ENCODE results near the gene EPHX1.

The EPHX1 gene

DNA sequence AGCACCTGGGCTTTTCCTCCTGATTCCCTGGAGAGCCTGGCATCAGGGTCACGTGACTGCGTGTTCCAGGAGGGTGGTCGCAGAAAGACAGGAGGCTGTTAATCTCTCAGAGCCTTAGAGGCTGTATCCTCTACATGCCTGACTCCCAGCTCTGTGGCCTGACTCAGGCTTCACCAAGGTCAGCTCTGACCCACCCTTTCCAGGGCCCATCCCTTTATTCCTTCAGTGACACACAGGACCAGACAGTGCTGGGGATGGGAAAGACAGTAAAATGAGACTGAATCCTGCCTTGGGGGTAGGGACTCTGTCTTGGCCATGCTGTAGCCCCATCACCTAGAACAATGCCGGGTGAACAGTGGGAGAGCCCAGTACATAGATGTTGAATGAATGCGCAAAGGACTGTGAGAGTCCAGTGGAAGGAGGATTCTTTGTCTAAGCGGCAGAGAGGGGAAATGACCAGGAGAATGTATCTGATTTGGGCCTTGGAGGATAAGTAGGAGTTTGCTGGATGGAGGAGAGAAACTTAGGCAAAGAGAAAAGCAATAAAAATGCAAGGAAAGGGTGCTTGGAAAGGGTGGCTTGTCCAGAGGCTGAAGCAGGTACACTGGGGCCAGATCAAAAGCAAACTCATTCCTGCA is 33.0 kb downstream of the EPHX1 start:
- DNase-seq (ENCODE audit: low spot score), result no peak

DNA sequence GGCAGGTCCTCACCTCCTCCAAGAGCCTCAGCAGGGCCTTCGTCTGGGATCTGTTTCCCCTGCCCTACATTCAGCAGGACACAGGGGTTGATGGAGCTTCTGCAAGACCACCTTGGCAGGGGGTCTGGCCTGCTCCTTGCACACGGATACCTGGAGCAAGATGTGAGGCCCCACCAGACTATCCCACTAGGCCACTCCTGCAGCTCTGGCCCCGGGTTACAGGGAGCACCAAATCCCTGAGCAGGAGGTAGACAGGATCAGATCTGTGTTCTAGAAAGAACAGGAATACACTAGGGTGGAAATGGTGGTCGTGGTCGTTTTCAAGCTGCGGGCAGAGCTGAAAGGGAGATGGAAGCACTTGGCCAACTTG is 33.5 kb downstream of the EPHX1 start:
- DNase-seq (ENCODE audit: low spot score), result no peak

DNA sequence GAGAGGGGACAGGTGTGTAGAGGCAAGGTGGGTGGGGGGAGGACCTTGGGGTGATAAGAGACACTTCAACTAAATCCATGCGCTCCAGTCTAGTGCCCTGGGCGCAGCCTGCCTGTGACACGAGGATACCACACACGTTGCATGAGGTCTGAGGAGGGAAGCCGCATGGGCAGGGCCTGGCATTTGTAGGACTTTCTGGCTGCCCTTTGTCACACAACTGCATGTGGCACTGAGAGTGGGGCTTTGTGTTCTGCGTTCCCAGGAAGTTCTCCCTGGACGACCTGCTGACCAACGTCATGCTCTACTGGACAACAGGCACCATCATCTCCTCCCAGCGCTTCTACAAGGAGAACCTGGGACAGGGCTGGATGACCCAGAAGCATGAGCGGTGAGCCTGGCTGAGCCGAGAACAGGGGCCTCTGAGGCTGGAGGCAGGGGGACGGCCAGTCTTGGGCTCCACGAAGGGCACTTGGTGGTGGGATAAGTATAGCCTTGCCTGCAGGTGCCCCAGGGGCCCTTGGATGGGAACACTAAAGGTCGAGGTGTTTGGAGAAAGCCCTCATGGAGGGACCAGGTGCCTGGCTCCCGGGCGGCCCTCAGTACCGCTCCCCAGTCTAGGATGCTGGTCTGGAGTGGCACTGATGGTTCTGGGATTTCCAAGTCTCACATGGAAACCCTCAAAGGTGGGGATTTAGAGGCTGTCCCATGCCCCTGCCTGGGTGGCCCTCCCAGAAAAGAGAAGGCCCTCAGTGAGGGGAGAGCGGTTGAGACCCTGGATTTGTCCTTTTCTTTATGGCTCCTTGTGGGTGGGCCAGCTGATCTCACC is 34.5 kb downstream of the EPHX1 start:
- DNase-seq (ENCODE audit: low spot score), result no peak

DNA sequence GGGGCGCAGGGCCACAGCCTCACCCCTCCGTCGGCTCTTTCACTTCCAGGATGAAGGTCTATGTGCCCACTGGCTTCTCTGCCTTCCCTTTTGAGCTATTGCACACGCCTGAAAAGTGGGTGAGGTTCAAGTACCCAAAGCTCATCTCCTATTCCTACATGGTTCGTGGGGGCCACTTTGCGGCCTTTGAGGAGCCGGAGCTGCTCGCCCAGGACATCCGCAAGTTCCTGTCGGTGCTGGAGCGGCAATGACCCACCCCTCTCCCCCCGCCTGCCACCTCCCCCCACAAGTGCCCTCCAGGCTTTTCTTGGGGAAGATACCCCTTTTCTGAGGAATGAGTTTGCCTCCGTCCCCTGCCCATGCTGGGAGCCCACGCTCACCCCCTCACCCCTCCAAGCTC is 35.2 kb downstream of the EPHX1 start:
- DNase-seq (ENCODE audit: low spot score), result no peak

DNA sequence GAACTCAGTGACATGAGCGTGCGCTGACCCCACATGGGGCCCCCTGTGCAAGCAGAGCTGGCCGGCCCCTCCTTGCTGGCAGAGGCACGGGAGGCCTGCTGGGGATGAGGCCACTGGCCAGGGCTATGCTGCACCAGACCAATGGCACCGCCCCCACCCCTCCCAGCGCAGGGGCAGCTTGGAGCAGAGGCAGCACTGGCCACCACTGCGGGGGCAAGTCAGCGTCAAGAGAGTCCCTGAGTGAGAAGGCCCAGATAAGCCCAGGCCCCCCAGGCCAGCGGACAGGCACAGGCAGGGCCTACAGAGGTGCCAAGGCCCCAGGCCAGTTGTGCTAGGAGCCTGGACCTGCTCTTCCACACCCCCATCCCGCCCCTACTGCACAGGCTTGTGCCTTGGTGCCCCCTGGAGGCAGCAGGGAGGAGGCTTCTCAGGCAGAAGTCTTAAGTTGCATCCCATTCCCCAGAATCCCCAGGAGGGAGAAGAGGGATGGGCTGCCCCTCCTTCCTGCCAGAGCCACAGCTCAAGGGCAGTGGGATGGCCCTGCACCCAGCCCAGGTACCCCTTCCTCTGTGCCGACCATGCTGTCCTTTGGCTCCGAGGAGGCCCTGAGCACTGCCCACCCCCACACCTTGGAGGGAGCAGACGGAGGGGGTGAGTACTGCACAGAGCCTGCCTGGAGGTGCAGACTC is 35.8 kb downstream of the EPHX1 start:
- peak; percentile 25 for DNase-seq (ENCODE audit: low spot score)

DNA sequence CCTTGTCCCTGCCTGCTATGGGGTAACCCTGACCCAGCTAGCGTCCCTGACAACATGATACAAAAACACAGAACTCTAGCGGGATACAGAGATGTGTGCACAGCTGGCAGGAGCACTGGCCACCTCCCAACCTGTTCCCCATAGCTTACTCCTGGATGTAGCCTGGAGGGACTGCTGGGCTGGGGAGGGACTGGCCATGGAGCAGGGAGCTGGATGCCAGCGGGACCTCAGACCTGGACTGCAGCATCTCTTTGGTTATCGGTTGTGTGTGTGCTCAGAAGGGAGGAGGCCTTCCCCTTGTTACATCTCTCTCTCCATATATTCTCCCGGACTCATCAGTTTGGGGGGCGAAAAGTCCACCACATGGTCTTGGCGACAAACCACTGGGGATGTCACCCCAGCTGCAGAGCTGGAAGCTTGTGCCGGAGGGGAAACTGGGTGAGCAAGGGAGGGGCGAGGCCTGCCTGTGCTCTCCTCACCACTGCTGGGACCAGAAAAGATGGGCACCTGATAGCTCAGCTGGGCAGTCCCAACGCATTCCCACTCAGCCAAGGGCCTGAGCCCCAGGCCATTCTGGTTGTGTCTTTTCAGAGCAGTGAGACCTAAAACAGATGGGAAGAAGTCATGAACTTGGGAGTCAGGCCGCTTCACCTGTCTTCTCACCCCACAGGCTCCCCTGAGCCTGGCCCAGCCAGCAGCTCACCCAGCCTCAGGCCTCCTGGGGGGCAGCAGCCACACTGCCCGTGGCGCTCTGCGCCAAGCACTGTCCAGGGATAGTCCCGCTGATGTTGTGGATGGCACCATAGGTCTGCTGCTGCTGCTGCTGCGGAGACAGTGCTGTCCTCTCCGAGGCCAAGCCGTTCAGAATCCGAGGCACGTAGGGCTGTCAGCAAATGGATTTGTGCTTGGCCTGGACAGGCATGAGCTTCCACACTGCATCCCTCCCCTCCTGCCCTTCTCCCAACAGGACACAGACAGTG is 36.7 kb downstream of the EPHX1 start:
- DNase-seq (ENCODE audit: low spot score), result no peak

DNA sequence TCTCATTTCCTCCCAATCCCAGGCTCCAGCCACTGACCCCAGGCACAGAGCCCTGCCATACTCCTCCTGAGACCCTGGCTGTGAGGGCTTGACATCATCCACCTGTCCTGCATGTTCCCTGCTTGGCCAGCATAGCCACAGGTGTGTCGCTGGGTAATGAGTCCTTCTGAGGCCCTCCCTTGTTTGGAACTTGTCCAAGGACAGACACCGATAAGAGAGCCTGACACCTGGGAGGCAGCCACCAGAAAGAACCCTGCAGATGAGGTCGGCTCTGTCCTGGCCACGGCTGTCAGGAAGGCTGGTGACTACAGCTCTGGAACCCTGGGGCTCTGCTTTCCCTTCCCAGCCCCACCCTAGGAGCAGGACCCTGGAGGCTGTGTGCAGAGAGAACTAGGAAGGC is 37.7 kb downstream of the EPHX1 start:
- no peak for DNase-seq (ENCODE audit: low spot score)

DNA sequence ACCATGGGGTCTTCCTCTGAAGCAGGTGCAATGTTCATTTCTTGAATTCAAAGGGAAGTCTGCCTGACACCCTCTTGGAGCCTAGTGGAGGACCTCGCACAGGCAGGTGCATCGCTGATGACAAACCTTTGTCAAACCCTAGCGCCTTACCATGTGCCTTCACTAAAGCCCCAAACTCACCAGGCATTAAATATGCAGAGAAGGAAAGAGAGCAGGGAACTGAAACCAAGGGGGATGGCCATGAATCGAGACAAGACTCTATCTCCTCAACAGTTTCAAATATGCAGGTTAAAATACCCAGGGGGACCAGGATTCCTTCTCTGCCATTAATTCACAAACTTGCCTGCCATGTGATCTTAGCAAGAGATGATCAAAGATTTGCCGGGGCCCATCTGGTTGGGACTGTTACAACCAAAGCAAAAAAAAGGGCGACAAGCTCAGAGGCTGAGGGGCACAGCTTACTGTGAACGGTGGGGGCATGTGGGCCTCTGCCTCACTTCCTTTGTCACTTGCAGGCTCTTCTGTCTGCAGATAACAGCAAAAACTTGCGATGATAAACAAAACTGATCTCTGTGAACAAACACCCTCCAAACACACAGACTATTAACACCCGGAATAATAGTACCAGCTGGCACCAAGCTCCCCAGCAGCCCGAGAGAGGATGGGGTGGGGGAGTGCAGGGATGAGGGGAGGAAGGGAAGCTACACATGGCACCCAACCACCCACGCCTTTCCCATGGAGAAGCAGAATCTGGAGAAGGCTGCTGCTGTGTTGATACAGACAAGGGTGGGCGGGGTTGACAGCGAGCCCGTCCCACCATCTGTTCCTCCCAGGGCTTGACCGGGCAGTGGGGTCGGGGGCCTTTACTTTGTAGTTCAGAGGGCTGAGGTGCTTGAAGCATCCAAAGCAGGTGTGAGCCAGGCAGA is 38.4 kb downstream of the EPHX1 start:
- no peak for DNase-seq (ENCODE audit: low spot score)

DNA sequence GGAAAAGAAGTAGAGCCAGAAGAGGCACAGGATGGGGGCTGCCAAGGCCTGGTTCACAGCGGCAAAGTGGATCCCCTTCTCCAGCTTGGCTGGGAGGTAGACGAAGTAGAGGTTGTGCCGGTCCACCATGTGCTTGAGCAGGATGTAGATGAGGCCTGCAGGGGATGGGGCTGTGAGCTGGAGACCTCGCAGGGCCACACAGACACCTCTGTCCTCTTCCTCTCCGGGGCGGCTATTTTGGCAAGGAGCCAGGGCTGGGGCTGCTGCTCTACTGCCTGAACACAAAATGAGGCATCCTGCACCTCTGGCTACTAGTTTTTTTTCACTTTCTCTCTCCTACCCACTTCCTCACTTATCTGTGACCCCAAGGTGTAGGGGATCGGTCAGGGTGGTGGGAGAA is 40.0 kb downstream of the EPHX1 start:
- DNase-seq (ENCODE audit: low spot score), result no peak

DNA sequence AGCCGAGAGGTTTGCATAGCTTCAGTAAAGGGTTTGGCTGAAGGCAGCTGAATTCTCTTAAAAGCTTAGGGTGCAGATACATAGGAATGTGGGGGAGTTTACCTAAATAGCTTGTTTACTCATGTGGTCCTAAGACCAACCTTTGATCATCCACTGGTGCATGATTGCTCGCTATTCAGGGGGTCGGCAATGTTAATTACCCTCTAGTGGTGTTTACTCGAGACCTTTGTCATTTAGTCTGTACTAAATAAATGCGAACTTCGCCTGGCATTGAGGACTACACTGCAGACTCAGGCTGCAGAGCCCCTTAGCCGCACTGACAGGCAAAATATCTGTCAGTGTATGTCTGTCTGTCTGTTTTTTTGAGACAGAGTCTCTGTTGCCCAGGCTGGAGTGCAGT is 40.4 kb downstream of the EPHX1 start:
- DNase-seq (ENCODE audit: low spot score), result no peak

DNA sequence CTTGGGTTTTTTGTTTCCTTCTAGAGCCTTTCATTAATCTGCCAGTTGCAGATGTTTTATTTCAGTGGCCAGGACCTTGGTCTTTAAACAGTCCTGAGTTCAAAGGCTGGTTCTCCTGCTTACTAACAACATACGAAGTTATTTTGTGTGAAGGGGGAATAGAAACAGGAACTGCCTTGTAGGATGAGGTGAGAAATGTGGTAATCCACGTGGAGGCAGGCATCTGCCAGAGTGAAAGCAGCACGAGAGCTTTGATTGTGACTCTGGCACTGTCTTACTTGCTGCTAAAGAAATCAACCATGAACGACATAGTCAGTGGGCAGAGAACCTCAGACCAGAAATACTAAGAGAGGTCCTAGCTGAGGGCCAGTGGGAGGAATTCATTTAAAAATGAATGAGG is 41.9 kb downstream of the EPHX1 start:
- DNase-seq (ENCODE audit: low spot score), result no peak

DNA sequence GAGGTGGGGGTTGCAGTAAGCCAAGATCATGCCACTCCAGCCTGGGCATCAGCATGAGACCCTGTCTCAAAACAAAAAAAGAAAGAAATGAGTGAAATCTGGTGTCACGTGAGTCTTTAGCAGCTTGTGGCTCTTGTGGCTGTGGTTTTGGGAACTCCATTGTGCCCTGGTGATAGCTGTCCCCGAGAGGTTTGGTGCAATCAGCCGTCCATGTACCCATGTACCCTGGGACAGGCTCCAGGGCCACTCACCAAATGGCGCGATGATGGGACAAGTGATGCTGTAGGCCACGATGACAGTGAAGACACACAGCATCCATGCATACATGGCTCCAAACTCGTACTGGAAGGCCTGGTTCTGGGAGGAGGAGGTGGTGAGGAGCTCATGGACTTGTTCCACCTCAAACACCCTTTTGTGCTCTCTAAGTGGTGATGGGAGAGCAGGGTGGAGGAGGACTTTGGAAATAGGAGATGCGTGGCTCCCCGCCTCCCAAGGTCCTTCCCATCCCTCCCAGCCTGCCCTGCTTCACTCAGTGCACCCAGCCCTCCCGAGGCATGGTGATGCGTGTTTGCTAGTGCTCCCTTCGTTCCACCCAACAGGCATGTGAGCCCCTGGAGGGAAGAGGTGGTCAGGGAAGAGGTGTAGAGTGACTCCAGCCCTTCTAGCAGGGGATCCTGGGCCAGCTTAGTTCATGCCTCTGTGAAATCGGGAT is 42.6 kb downstream of the EPHX1 start:
- no peak for DNase-seq (ENCODE audit: low spot score)

DNA sequence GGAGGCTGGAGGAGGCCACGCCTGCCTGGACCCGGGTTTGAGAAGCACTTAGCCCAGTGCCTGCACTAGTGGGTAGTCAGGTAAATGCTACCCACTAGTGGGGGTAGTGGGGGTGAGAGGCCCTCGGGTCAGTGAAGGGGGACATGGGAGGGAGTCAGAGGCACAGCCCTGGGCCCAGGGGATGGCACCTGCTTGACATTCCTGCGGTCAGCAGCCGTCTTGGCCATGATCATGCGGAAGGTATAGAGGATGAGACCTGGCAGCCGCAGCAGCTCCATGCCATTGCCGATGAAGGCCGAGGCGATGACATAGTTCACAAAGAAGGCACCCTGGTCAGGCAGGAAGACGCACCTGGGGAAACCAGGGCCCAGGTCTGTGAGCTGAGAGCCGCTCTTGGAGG is 43.5 kb downstream of the EPHX1 start:
- no peak for DNase-seq (ENCODE audit: low spot score)

DNA sequence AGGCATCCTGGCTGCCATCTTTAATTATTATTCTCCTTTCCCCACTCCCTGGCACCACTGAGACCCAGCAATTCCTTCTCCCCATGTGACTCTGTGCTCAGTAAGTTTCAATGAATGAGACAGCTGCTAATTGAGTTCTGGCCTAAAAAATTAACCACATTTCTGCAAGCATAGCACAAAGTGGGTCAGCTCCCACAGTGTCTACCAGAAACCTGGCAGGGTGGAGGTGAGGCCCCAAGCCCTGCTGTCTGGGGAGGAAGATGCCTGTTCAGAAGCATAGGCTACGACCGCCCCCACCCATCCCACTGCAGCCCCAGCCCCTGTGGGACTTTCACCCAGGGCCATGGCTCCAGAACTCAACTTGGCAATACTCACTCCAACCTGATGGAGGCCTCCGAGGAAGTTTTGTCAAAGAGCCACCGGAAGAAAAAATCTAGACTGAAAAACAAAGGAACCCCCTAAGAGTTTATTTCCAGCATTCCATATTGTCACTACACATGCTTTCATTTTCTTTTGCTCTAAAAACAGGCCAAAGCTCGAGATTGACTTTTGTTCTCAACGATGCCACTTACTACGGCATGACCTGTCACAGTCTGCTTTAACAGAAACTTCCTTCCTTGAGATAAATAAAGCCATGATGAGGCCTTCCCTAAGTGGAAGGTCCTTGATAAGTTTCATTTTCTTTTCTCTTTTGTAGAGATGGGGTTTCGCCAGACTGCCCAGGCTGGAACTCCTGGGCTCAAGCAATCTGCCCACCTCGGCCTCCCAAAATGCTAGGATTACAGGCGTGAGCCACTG is 45.8 kb downstream of the EPHX1 start:
- no peak for DNase-seq (ENCODE audit: low spot score)

DNA sequence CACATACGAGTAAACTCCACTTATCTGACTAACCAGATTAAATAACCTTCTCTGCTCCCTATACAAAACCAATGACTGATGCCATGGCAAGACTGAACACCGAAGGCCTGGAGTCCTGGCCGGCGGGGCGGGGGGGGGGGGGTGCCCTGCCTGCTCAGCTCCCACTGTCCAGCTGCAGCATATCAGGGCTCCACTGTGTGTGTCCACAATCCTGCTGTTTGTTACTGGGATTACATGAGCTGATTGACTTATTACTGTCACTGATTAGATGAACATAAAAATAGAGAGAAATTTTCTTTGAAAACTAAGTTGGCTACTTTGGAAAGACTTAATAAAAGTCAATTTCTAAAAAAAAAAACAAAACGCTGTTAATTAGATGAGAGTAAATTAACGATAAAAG is 47.3 kb downstream of the EPHX1 start:
- no peak for DNase-seq (ENCODE audit: low spot score)

DNA sequence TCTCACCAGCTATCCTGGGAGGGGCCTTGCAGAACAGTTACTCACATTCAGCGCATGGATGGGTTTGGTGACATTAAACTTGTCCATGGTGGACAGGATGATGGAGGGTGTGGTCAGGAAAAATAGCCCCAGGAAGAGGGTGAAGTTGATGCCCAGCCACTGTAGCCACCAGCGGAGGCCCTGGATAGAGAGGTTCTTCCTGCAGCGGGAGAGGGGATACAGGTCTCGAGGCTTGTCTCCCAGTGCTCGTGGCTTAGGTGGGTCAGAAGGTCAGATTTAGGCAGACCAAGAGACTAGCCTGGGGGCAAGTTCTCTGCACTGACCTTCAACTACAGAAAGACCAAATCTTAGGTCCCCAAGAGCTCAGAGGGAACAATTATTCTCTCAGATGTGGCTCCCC is 49.2 kb downstream of the EPHX1 start:
- DNase-seq (ENCODE audit: low spot score), result no peak

DNA sequence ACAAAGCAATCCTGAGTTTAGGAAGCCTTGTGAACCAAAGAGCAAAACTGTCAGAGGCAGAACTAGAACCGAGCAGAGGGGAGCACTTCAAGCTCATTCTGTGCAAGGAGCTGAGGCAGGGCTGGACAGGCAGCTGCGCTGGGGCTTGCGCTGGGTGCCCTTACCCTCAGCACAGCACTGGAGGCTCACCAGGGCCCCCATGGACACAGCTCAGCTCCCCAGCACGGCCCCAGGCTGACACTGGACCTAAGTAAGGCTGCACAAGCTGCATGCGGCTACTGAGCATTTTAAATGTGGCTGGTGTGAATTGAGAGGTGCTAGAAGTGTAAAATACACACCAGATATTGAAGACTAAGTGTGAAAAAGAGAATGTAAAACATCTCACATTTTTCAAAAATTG is 50.2 kb downstream of the EPHX1 start:
- DNase-seq (ENCODE audit: low spot score), result no peak

DNA sequence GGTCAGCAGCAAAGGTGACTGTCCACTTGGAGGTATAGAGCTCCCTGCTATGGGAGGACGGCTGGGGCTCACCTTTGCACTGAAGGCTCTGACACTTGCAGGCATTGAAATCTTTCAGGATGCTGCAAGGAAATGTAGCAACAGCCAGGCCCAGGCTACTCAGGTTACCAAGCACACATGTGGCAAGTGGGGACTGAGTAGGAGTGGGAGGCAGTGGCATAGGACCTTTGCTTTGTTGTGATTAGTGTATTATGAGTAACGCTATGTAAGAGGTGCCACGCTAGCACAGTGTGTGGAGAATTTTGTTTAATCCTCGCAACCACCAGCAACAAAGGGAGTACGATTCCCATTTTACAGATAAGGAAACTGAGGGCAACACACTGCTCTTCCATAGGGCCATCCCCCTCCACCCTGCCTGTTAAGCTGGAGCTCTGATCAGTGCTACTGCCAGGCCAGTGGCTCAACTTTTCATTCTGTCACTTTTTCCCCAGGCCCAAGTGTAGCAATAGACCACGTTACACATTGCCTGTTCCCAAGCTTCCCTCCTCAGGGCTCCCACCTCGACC is 51.0 kb downstream of the EPHX1 start:
- DNase-seq (ENCODE audit: low spot score), result no peak

All from activated CD4-positive, alpha-beta T cell treated with anti-CD3 and anti-CD28 coated beads, Interleukin-2, Interleukin-4, amounts not matched to agents 100 ng/mL and 50 ng/mL, durations not matched to agents 16 hours and 8 hours (primary cell).